CD14-positive monocyte (primary cell): ENCODE results near the gene CRACDL. TPM values are rescaled to one million over a fixed set of nuclear protein-coding genes. Genes with fewer than 3 reads are reported as not detected.

Source experiments
- DNase-seq, 3 donors: peaks; one replicate each; pipeline ENCODE4 v3.0.0-alpha.2; 2011 to 2022
- H2AFZ ChIP-seq: 2 replicates; pipeline ENCODE4 v1.6.0; 2012; ENCODE audit warnings: mild to moderate bottlenecking, low read depth, low read length, inconsistent platforms; ENCODE audit not compliant: insufficient read depth, poor library complexity, severe bottlenecking
- H3K27ac ChIP-seq, 2 donors: 1 replicate in 1 of 2; 2 replicates in 1 of 2; pipeline ENCODE4 v1.5.1; 2012 to 2013; ENCODE audit warnings: low read length in 2 of 2, control low read depth in 1 of 2, inconsistent platforms in 1 of 2, low read depth in 1 of 2, mild to moderate bottlenecking in 1 of 2
- H3K27me3 ChIP-seq, 2 donors: one replicate each; pipeline versions ENCODE4 v1.6.0 to v1.6.1; 2011 to 2013; ENCODE audit warnings: low read length in 2 of 2; ENCODE audit not compliant: control insufficient read depth in 2 of 2, insufficient read depth in 2 of 2
- H3K36me3 ChIP-seq, 2 donors: replicated peaks in 1 of 2; 1 replicate in 1 of 2; 2 replicates in 1 of 2; pipeline versions ENCODE4 v1.5.1 to v1.6.1; 2012 to 2013; ENCODE audit warnings: low read length in 2 of 2, control low read depth in 1 of 2, inconsistent platforms in 1 of 2, mild to moderate bottlenecking in 1 of 2; ENCODE audit not compliant: insufficient read depth in 2 of 2, control insufficient read depth in 1 of 2
- H3K4me1 ChIP-seq, 2 donors: 1 replicate in 1 of 2; 2 replicates in 1 of 2; pipeline versions ENCODE4 v1.5.1 to v1.6.1; 2012 to 2013; ENCODE audit warnings: low read length in 2 of 2, control low read depth in 1 of 2, inconsistent platforms in 1 of 2, mild to moderate bottlenecking in 1 of 2, moderate library complexity in 1 of 2; ENCODE audit not compliant: insufficient read depth in 2 of 2, control insufficient read depth in 1 of 2
- H3K4me2 ChIP-seq: replicated peaks from 2 replicates; pipeline ENCODE3; 2012; ENCODE audit warnings: low read length, moderate library complexity, mild to moderate bottlenecking; ENCODE audit not compliant: poor library complexity, severe bottlenecking; ENCODE audit errors: extremely low read depth
- H3K4me3 ChIP-seq, 3 experiments: fragments of 200-600 bp in 1 of 3; sonication (generic) in 1 of 3; replicated peaks in 1 of 3; 1 replicate in 2 of 3; 2 replicates in 1 of 3; pipeline ENCODE4 v1.5.1; 2011 to 2013; ENCODE audit warnings: low read length in 3 of 3, mild to moderate bottlenecking in 3 of 3, control low read depth in 2 of 3, low read depth in 2 of 3, inconsistent platforms in 1 of 3, moderate library complexity in 1 of 3
- H3K79me2 ChIP-seq: 2 replicates; pipeline ENCODE4 v1.6.0; 2012; ENCODE audit warnings: mild to moderate bottlenecking, control low read depth, inconsistent platforms, low read length, moderate library complexity; ENCODE audit not compliant: insufficient read depth
- H3K9ac ChIP-seq: 2 replicates; pipeline ENCODE4 v1.6.0; 2017; ENCODE audit warnings: low read length, mild to moderate bottlenecking; ENCODE audit not compliant: insufficient read depth, poor library complexity, severe bottlenecking
- H3K9me3 ChIP-seq, 2 donors: replicated peaks in 1 of 2; 1 replicate in 1 of 2; 2 replicates in 1 of 2; pipeline versions ENCODE4 v1.5.1 to v1.6.1; 2012 to 2013; ENCODE audit warnings: low read length in 2 of 2, control low read depth in 1 of 2; ENCODE audit not compliant: control insufficient read depth in 1 of 2, insufficient read depth in 1 of 2
- H4K20me1 ChIP-seq: 2 replicates; pipeline ENCODE4 v1.6.0; 2012; ENCODE audit warnings: mild to moderate bottlenecking, low read length, control low read depth, moderate library complexity; ENCODE audit not compliant: insufficient read depth
- H3K27ac Mint-ChIP-seq, 7 donors: one replicate each; pipeline ENCODE4 v1.8.0; 2020; ENCODE audit warnings: mild to moderate bottlenecking in 7 of 7, mixed read lengths in 7 of 7, moderate library complexity in 6 of 7, inconsistent platforms in 2 of 7
- H3K27me3 Mint-ChIP-seq, 3 donors: one replicate each; pipeline ENCODE4 v1.8.0; 2021 to 2022; ENCODE audit warnings: low read depth in 3 of 3, mild to moderate bottlenecking in 3 of 3, mixed read lengths in 3 of 3, moderate library complexity in 3 of 3, inconsistent platforms in 1 of 3
- H3K36me3 Mint-ChIP-seq, 2 donors: one replicate each; pipeline ENCODE4 v1.8.0; 2020; ENCODE audit warnings: mixed read lengths in 2 of 2, inconsistent platforms in 1 of 2, mild to moderate bottlenecking in 1 of 2
- H3K4me1 Mint-ChIP-seq: one replicate; pipeline ENCODE4 v1.8.0; 2020; ENCODE audit warnings: mild to moderate bottlenecking, mixed read lengths
- H3K4me3 Mint-ChIP-seq, 2 donors: one replicate each; pipeline ENCODE4 v1.8.0; 2020; ENCODE audit warnings: mild to moderate bottlenecking in 2 of 2, mixed read lengths in 2 of 2, moderate library complexity in 1 of 2
- H3K9me3 Mint-ChIP-seq, 7 donors: one replicate each; pipeline ENCODE4 v1.8.0; 2020 to 2022; ENCODE audit warnings: mixed read lengths in 7 of 7, mild to moderate bottlenecking in 6 of 7, moderate library complexity in 6 of 7, inconsistent platforms in 2 of 7
- WGBS: methylation state at CpG from one replicate; pipeline ENCODE4 v1.1.5; 2013; ENCODE audit warnings: missing lambda C conversion rate; ENCODE audit not compliant: insufficient coverage; 5-methylcytosine and 5-hydroxymethylcytosine counted together
- intact Hi-C, 2 donors: fragments of 100-400 bp; cut with micrococcal nuclease; formaldehyde crosslinking; loops; one replicate each; pipeline versions ENCODE4 v1.15.0 to v1.15.1; 2023
- polyA plus RNA-seq, 3 donors: library from polyadenylated mRNA; depleted of rRNA in 1 of 3; unstranded in 2 of 3; stranded (reverse) in 1 of 3; fragments of 300-500 nt in 2 of 3; fragments of >200 nt in 1 of 3; fragmentation: Illumina TruSeq in 2 of 3; gene quantifications; 1 replicate in 2 of 3; 2 replicates in 1 of 3; pipeline ENCODE4 v1.2.3, GENCODE V29; 2012 to 2021
- TF ChIP-seq, protein P1 (sequence below): fragments of 200-600 bp; IDR thresholded peaks from one replicate; pipeline ENCODE4 v1.8.0; 2022; ENCODE audit warnings: antibody characterized with exemption, mild to moderate bottlenecking

The CRACDL gene
- polyA plus RNA-seq, 3 donors = 0.12 to 0.35 (median 0.28) TPM

GRCh38 chr2:98852932-98853331, 83.1 kb downstream of the CRACDL start:
- TF ChIP-seq, protein P1, sequence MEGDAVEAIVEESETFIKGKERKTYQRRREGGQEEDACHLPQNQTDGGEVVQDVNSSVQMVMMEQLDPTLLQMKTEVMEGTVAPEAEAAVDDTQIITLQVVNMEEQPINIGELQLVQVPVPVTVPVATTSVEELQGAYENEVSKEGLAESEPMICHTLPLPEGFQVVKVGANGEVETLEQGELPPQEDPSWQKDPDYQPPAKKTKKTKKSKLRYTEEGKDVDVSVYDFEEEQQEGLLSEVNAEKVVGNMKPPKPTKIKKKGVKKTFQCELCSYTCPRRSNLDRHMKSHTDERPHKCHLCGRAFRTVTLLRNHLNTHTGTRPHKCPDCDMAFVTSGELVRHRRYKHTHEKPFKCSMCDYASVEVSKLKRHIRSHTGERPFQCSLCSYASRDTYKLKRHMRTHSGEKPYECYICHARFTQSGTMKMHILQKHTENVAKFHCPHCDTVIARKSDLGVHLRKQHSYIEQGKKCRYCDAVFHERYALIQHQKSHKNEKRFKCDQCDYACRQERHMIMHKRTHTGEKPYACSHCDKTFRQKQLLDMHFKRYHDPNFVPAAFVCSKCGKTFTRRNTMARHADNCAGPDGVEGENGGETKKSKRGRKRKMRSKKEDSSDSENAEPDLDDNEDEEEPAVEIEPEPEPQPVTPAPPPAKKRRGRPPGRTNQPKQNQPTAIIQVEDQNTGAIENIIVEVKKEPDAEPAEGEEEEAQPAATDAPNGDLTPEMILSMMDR = no peak
- no peak overlapping the region for H3K27ac ChIP-seq
- Mint-ChIP-seq H3K4me3 (no peak overlapping the region), H3K27me3 (peaks cover 0 to 7% (median 4%) of the 10 kb centered on the region in 3 donors), H3K9me3 (peaks cover 7 to 20% (median 11%) of the 10 kb centered on the region in 7 donors), H3K27ac (no peak overlapping the region), H3K4me1 (no peaks in the 10 kb centered on the region), H3K36me3 (no peaks in the 10 kb centered on the region)
- H3K9ac ChIP-seq = no peak overlapping the region
- DNase-seq = no peak
- no peaks in the 10 kb centered on the region for H3K79me2 ChIP-seq
- H3K36me3 ChIP-seq = no peaks in the 10 kb centered on the region
- H3K9me3 ChIP-seq = peaks cover 0 to 4% of the 10 kb centered on the region in 2 donors
- H3K4me3 ChIP-seq = no peak overlapping the region
- no peak overlapping the region for H3K4me2 ChIP-seq
- H3K27me3 ChIP-seq = no peaks in the 10 kb centered on the region
- no peak overlapping the region for H2AFZ ChIP-seq
- intact Hi-C loops = no loop called here
- H4K20me1 ChIP-seq = no peaks in the 10 kb centered on the region
- WGBS = no CpG with 5 or more reads among the region's 2 CpGs
- H3K4me1 ChIP-seq = no peaks in the 10 kb centered on the region

DNA sequence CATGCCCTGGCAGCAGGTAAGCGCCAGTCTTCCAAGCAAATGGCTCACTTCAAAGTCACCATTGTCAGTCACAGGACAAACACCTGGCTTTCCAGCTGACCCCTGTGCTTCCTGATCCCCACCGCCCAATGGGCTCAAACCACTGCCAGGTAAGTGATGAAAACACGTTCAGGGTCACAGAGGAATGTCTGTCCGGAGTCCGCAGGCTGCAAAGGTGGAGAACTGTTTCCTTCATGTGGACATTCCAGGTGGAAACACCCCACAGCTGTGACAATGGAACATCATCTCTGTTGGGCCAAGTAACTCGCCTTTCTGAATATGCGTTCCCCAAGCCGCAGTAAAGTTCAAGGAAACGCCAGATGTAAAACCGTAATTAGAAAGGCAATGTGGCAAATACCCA, 86.0 kb downstream of the CRACDL start:
- H3K27me3 Mint-ChIP-seq = peaks cover 0 to 7% (median 4%) of the 10 kb centered on the region in 3 donors
- H3K4me3 Mint-ChIP-seq = no peak overlapping the region
- no peaks in the 10 kb centered on the region for H3K36me3 Mint-ChIP-seq
- Histone ChIP-seq H2AFZ (no peak overlapping the region), H3K79me2 (no peaks in the 10 kb centered on the region), H3K4me3 (no peak overlapping the region), H3K36me3 (no peaks in the 10 kb centered on the region), H3K4me2 (no peak overlapping the region), H3K27ac (no peak overlapping the region), H3K9me3 (no peaks in the 10 kb centered on the region), H4K20me1 (no peaks in the 10 kb centered on the region), H3K4me1 (no peaks in the 10 kb centered on the region), H3K9ac (no peak overlapping the region), H3K27me3 (no peaks in the 10 kb centered on the region)
- no peak overlapping the region for H3K27ac Mint-ChIP-seq
- intact Hi-C loops = no loop called here
- H3K4me1 Mint-ChIP-seq = no peaks in the 10 kb centered on the region
- TF ChIP-seq, protein P1 = no peak
- DNase-seq = no peak
- 88% methylated on average over 10 of the region's 10 CpGs for WGBS
- peaks cover 0 to 3% (median 2%) of the 10 kb centered on the region in 7 donors for H3K9me3 Mint-ChIP-seq
